Nephron progenitor cell (in vitro differentiated cells): ENCODE data around the gene COL28A1.

Source experiments
- DNase-seq: peaks from one replicate; pipeline ENCODE4 v3.0.0; 2021
- H3K27ac Mint-ChIP-seq: 2 replicates; pipeline ENCODE4 v1.8.0; 2021; ENCODE audit warnings: mild to moderate bottlenecking, moderate library complexity, mixed read lengths
- H3K27me3 Mint-ChIP-seq: 2 replicates; pipeline ENCODE4 v1.8.0; 2021; ENCODE audit warnings: mild to moderate bottlenecking, low read depth, mixed read lengths; ENCODE audit not compliant: poor library complexity
- H3K36me3 Mint-ChIP-seq: 2 replicates; pipeline ENCODE4 v1.8.0; 2021; ENCODE audit warnings: low read depth, mixed read lengths
- H3K4me1 Mint-ChIP-seq: 2 replicates; pipeline ENCODE4 v1.8.0; 2021; ENCODE audit warnings: mixed read lengths
- H3K4me3 Mint-ChIP-seq: 2 replicates; pipeline ENCODE4 v1.8.0; 2021; ENCODE audit warnings: mild to moderate bottlenecking, moderate library complexity, mixed read lengths
- H3K9me3 Mint-ChIP-seq: 2 replicates; pipeline ENCODE4 v1.8.0; 2021; ENCODE audit warnings: mild to moderate bottlenecking, moderate library complexity, mixed read lengths
- TF ChIP-seq, protein P1 (sequence below): fragments of 200-600 bp; sonication (generic); IDR thresholded peaks from 2 replicates; pipeline ENCODE4 v1.5.0; 2021; ENCODE audit warnings: antibody characterized with exemption

The COL28A1 gene

DNA sequence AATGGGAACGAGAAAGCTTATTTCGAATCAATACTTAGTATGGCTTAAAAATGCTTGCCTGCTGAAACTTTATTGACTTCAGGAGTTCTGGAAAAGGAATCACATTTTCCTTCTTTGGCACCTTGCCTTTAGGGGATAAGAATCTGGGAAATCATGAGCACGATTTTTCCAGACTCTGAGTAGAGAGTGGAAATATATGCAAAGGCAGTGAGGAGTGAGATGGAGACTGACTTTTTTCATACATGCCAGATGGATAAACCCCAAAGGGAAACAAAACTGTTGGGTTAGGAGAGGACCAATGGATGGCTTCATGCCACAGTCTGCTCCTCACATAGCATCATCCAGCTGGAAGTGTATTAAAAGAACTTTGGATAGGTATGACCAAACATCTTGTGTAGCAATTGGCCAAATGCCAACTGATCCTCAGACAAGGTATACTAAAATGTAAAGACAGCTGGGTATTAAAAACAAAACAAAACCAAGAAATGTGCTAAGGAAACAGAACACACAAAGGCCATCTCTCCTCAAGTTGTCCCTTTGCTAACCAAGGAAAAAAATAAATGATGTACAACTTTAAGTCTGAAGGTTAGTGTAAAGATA, 1.7 kb downstream of the COL28A1 start:
- Mint-ChIP-seq H3K9me3 (no peaks in the 10 kb centered on the region), H3K4me3 (no peak overlapping the region), H3K27ac (no peak overlapping the region), H3K27me3 (no peaks in the 10 kb centered on the region), H3K36me3 (no peaks in the 10 kb centered on the region), H3K4me1 (peaks cover 12% of the 10 kb centered on the region)
- no peak for DNase-seq
- TF ChIP-seq, protein P1, sequence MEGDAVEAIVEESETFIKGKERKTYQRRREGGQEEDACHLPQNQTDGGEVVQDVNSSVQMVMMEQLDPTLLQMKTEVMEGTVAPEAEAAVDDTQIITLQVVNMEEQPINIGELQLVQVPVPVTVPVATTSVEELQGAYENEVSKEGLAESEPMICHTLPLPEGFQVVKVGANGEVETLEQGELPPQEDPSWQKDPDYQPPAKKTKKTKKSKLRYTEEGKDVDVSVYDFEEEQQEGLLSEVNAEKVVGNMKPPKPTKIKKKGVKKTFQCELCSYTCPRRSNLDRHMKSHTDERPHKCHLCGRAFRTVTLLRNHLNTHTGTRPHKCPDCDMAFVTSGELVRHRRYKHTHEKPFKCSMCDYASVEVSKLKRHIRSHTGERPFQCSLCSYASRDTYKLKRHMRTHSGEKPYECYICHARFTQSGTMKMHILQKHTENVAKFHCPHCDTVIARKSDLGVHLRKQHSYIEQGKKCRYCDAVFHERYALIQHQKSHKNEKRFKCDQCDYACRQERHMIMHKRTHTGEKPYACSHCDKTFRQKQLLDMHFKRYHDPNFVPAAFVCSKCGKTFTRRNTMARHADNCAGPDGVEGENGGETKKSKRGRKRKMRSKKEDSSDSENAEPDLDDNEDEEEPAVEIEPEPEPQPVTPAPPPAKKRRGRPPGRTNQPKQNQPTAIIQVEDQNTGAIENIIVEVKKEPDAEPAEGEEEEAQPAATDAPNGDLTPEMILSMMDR = no peak

DNA sequence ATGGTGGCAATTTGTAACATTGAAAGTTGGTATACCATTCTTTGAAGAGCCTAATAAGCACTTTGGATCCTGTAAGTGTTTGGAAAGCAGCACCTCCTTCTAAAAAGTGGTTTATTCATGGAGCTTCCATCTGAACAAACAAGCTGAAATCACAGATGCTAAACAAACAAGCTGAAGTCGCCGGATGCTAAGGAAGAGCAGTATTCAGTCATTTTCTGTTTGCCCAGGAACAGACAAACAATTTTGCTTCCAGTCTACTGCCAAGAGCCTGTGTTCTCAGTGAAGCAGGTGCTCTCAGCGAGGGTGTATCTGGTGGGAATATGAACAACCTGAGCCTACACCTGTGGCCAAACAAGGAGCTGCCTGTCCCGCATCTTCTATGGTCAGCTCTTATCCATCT, 6.3 kb downstream of the COL28A1 start:
- H3K36me3 Mint-ChIP-seq = no peaks in the 10 kb centered on the region
- no peaks in the 10 kb centered on the region for H3K27me3 Mint-ChIP-seq
- H3K4me1 Mint-ChIP-seq = no peaks in the 10 kb centered on the region
- DNase-seq = no peak
- no peak overlapping the region for H3K4me3 Mint-ChIP-seq
- peaks cover 4% of the 10 kb centered on the region for H3K9me3 Mint-ChIP-seq
- TF ChIP-seq, protein P1 = no peak
- no peak overlapping the region for H3K27ac Mint-ChIP-seq

DNA sequence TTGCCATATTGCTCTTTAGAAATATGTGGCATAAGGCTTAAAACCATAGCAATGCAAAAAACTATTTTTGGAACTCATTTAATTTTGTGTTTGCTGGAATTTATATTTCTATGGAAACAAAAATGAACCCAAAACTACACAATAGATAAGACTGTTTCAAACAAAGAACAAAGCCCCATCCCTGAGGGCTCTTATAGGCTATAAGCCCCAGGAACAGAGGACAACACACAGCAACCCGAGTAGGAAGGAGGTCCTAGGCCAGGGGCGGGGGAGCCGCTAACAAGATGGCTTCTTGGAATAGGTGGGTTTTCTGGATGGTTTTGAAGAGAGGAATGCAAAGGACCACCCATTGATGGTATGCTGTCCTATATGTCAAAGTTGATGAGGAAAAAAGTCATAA, 8.6 kb downstream of the COL28A1 start:
- H3K4me3 Mint-ChIP-seq = no peak overlapping the region
- no peak for DNase-seq
- no peaks in the 10 kb centered on the region for H3K4me1 Mint-ChIP-seq
- TF ChIP-seq, protein P1 = no peak
- H3K27ac Mint-ChIP-seq = no peak overlapping the region
- H3K36me3 Mint-ChIP-seq = no peaks in the 10 kb centered on the region
- no peaks in the 10 kb centered on the region for H3K27me3 Mint-ChIP-seq
- peaks cover 4% of the 10 kb centered on the region for H3K9me3 Mint-ChIP-seq

DNA sequence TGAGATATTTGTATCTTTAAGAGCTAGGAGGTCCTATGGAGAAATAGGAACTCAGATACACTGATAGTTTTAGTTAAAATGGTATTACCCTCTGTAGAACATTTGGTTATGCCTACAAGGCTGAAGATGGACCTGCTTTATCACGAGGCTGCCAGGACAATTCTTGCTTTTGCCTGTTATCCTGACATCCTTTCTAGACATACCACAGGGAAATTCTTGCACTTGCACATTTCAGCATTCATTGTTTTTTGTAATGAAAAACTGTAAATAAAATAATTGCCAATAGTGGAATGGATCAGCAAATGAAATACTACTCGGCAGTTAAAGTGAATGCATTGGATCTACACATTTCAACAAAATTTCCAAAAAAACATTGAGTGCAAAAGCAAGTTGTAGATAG, 9.7 kb downstream of the COL28A1 start:
- Mint-ChIP-seq H3K9me3 (peaks cover 4% of the 10 kb centered on the region), H3K4me1 (no peaks in the 10 kb centered on the region), H3K36me3 (no peaks in the 10 kb centered on the region), H3K27me3 (no peaks in the 10 kb centered on the region), H3K27ac (no peak overlapping the region), H3K4me3 (no peak overlapping the region)
- no peak for DNase-seq
- TF ChIP-seq, protein P1 = no peak

DNA sequence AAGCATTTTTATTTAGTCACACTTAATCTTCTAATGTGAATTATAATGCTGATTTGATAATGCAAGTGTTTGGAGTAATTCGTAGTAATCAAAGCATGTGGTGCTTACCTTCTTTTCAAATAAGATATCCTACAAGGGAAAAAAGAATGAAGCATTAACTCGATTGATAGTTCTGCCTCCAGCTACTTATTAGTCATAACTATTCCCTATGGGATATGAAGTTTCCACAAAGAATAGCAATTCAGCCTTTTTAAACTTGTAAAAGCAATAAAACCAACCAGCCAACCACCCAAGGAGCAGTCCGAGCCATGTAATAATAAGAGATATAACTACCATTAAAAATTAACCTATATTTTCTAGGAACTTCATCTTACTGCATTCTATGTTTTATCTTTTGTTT, 11.6 kb downstream of the COL28A1 start:
- no peak overlapping the region for H3K27ac Mint-ChIP-seq
- H3K4me3 Mint-ChIP-seq = no peak overlapping the region
- H3K9me3 Mint-ChIP-seq = peaks cover 4% of the 10 kb centered on the region
- no peaks in the 10 kb centered on the region for H3K36me3 Mint-ChIP-seq
- no peaks in the 10 kb centered on the region for H3K4me1 Mint-ChIP-seq
- H3K27me3 Mint-ChIP-seq = no peaks in the 10 kb centered on the region
- TF ChIP-seq, protein P1 = no peak
- no peak for DNase-seq

DNA sequence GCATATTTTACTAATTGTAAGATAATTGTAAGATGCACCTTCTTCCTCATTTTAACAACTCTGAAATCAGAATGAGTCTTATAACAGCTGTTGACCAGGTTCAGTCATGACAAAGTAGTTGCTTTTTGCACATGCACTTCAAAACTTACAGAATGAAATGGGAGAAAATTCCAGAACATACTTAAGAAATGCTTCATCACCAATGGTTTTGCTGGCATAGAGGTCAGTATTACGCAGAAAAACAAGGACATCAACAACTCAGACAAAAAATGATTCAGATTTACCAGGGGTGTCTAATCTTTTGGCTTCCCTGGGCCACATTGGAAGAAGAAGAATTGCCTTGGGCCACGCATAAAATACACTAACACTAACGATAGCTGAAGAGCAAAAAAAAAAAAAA, 13.3 kb downstream of the COL28A1 start:
- peaks cover 8% of the 10 kb centered on the region for H3K4me1 Mint-ChIP-seq
- peaks cover 4% of the 10 kb centered on the region for H3K9me3 Mint-ChIP-seq
- no peaks in the 10 kb centered on the region for H3K36me3 Mint-ChIP-seq
- TF ChIP-seq, protein P1 = no peak
- H3K4me3 Mint-ChIP-seq = no peak overlapping the region
- DNase-seq = no peak
- no peaks in the 10 kb centered on the region for H3K27me3 Mint-ChIP-seq
- H3K27ac Mint-ChIP-seq = no peak overlapping the region
